Heart left ventricle (tissue), 16 donors: ENCODE results near the gene CENPX. TPM values are rescaled to one million over a fixed set of nuclear protein-coding genes. Genes with fewer than 3 reads are reported as not detected.

Experiments
- ATAC-seq, 4 donors: fragments of 200-7000 bp; cut with Tn5 transposase; one replicate each; pipeline ENCODE4 v1.9.1; 2020 to 2022; ENCODE audit warnings: moderate library complexity in 4 of 4, mild to moderate bottlenecking in 3 of 4, moderate number of reproducible peaks in 1 of 4
- DNase-seq, 5 donors: peaks; one replicate each; pipeline ENCODE4 v3.0.0-alpha.2; 2020
- H3K27ac ChIP-seq, 12 donors: fragments of 200-600 bp; sonication (generic) in 4 of 12; one replicate each; pipeline versions ENCODE4 v1.5.0 to v1.8.0; 2016 to 2022; ENCODE audit warnings: mild to moderate bottlenecking in 2 of 12
- H3K27me3 ChIP-seq, 9 donors: fragments of 200-600 bp; sonication (generic) in 2 of 9; one replicate each; pipeline versions ENCODE4 v1.5.1 to v1.8.0; 2016 to 2022; ENCODE audit warnings: mild to moderate bottlenecking in 3 of 9
- H3K36me3 ChIP-seq, 9 donors: fragments of 200-600 bp; sonication (generic) in 2 of 9; one replicate each; pipeline versions ENCODE4 v1.5.0 to v1.8.0; 2018 to 2022; ENCODE audit warnings: mild to moderate bottlenecking in 2 of 9
- H3K4me1 ChIP-seq, 12 donors: fragments of 200-600 bp; sonication (generic) in 4 of 12; one replicate each; pipeline versions ENCODE4 v1.5.0 to v1.8.0; 2016 to 2022; ENCODE audit warnings: mild to moderate bottlenecking in 3 of 12
- H3K4me3 ChIP-seq, 12 donors: fragments of 200-600 bp; sonication (generic) in 4 of 12; one replicate each; pipeline versions ENCODE4 v1.5.0 to v1.8.0; 2017 to 2022; ENCODE audit warnings: mild to moderate bottlenecking in 9 of 12, moderate library complexity in 4 of 12
- H3K9me3 ChIP-seq, 12 donors: fragments of 200-600 bp; sonication (generic) in 4 of 12; one replicate each; pipeline versions ENCODE4 v1.5.0 to v1.8.0; 2016 to 2022; ENCODE audit warnings: mild to moderate bottlenecking in 1 of 12
- POLR2A ChIP-seq, 2 donors: fragments of 450-650 bp; IDR thresholded peaks; one replicate each; pipeline ENCODE4 v1.6.1; 2017; ENCODE audit warnings: antibody characterized with exemption in 2 of 2, mild to moderate bottlenecking in 2 of 2, moderate library complexity in 2 of 2
- WGBS, 4 donors: extraction: QIAGEN DNeasy Blood & Tissue Kit in 2 of 4; methylation state at CpG; one replicate each; pipeline versions ENCODE4 v1.1.5 to v1.1.7; 2013 to 2018; 5-methylcytosine and 5-hydroxymethylcytosine counted together
- intact Hi-C, 10 donors: fragments of 100-400 bp; cut with DNase I; formaldehyde crosslinking; loops; one replicate each; pipeline versions ENCODE4 v1.11.1 to v1.14.2; 2022
- polyA plus RNA-seq, 2 donors: library from polyadenylated mRNA; stranded (reverse); fragments of 200-250 nt; gene quantifications; one replicate each; pipeline ENCODE4 v1.2.3, GENCODE V29; 2013
- total RNA-seq, 9 donors: library from RNA; depleted of rRNA in 2 of 9; stranded (reverse); fragments of >200 nt in 2 of 9; fragmentation: NEBNext Ultra II Directional in 3 of 9; extraction: Animal tissue kit (Norgen Biotek cat#: 25700) in 3 of 9; gene quantifications; one replicate each; pipeline versions ENCODE4 v1.1.0 to v1.2.4, GENCODE V29; 2016 to 2023
- TF ChIP-seq, protein P1 (sequence below), 12 donors: fragments of 200-600 bp; sonication (generic) in 4 of 12; IDR thresholded peaks; one replicate each; pipeline versions ENCODE4 v1.5.0 to v1.8.0; 2018 to 2022; ENCODE audit warnings: antibody characterized with exemption in 12 of 12, mild to moderate bottlenecking in 5 of 12
- donor health status: ischemic (EF 13 %, LVEDD 7.1; RV severe dilation, severe dysfunction).
- donor health status: healthy with polysubstance abuse.
- donor health status: DM: no; HTN: yes; CAD: no.
- donor health status: DM: no; HTN: no; CAD: no.
- donor health status: ischemic (EF 25% LVEDD 6.9; RV normal size, moderate dysfunction).
- donor health status: ischemic (EF 25% LVEDD 5.7; RV mildly dilated, moderate dysfunction).
- donor health status: healthy.
- donor health status: DM: yes; HTN: yes; CAD: no.
- donor health status: ischemic (EF 35%, LVEDD 5.7; RV mildly dilated, moderate dysfunction).
- donor health status: nonischemic (EF 11% LVEDD 7.7; RV severe dilation, severe dysfunction).
- donor health status: DM: yes; HTN: yes; CAD: no.
- donor health status: PGD.
- donor health status: ischemic (EF 29% LVEDD 5.4; RV normal size, mild dysfunction).
- donor health status: nonischemic (EF 23%, LVEDD 6.1; RV moderate dilation, normal function).

CENPX gene
- total and polyA plus RNA-seq, 11 donors = 16.8 to 126 (median 29.2) TPM

DNA sequence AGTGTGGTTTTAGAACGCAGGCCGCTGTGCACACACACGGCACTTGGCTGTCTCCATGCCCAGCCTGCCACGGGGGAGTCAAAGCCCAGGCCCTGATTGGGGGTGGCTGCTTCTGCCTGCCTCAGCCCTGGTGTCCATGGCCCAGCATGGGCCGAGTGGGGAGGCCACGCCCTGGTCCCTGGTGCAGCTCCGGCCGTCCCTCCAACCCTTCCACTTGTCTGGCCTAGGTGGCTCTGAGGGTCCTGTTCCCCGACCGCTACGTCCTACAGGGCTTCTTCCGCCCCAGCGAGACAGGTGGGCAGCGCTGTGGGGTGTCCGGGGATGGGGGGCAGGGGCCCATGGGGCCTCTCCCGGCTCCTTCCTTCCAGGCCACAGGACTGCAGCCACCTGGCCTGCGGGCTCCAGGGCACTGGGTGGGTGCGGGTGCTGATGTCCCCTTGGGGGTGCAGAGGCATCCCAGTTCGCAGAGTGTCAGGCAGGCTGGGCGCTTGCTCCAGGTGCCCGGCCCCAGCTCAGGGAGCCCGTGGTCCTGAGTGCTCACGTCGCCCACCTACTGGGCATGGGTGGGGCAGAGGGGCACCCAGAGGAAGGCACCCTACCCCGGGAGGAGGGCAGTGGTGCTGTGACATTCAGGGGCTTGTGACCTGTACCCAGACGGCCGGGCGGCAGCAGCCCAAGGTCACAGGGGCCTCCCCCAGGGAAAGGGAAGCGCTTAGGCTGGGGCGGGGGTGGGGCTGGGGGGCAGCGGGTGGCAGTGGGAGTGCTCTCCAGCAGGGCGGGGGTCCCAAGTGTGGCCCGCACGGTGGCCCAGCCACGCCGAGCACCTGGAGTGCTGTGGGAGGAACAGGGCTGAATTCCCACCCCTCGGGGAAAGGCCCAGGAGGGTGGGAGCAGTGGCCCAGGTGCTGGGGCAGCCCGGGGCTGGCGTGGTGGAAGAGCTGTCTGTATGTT, 11.8 kb downstream of the CENPX start:
- WGBS, 4 donors = 88 to 95% (median 93%) methylated on average over 19 to 39 of the region's 39 CpGs
- TF ChIP-seq POLR2A (IDR thresholded peaks at IDR 0.05) = no peak
- TF ChIP-seq, protein P1, sequence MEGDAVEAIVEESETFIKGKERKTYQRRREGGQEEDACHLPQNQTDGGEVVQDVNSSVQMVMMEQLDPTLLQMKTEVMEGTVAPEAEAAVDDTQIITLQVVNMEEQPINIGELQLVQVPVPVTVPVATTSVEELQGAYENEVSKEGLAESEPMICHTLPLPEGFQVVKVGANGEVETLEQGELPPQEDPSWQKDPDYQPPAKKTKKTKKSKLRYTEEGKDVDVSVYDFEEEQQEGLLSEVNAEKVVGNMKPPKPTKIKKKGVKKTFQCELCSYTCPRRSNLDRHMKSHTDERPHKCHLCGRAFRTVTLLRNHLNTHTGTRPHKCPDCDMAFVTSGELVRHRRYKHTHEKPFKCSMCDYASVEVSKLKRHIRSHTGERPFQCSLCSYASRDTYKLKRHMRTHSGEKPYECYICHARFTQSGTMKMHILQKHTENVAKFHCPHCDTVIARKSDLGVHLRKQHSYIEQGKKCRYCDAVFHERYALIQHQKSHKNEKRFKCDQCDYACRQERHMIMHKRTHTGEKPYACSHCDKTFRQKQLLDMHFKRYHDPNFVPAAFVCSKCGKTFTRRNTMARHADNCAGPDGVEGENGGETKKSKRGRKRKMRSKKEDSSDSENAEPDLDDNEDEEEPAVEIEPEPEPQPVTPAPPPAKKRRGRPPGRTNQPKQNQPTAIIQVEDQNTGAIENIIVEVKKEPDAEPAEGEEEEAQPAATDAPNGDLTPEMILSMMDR (IDR thresholded peaks at IDR 0.05) = no peak
- ATAC-seq = no peak
- H3K27me3 ChIP-seq = no peaks in the 10 kb centered on the region
- no peak for DNase-seq
- peaks cover 0 to 62% (median 18%) of the 10 kb centered on the region in 12 donors for H3K4me1 ChIP-seq
- H3K27ac ChIP-seq = no peak overlapping the region
- no peak overlapping the region for H3K4me3 ChIP-seq
- peaks cover 0 to 9% (median 0%) of the 10 kb centered on the region in 9 donors for H3K36me3 ChIP-seq
- intact Hi-C loops = no loop called here
- no peaks in the 10 kb centered on the region for H3K9me3 ChIP-seq

DNA sequence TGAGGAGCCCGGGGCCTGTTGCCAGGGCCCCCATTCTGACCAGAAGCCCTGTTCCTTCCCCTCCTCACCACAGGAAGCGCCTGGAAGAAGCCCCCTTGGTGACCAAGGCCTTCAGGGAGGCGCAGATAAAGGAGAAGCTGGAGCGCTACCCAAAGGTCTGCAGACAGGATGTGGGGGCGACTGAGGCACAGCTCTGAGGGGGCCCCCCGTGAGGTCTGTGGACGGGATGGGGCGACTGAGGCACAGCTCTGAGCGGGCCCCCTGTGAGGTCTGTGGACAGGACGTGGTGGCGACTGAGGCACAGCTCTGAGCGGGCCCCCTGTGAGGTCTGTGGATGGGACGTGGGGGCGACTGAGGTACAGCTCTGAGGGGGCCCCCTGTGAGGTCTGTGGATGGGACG, 13.3 kb downstream of the CENPX start:
- no peaks in the 10 kb centered on the region for H3K9me3 ChIP-seq
- no peaks in the 10 kb centered on the region for H3K27me3 ChIP-seq
- H3K36me3 ChIP-seq = peaks cover 0 to 9% (median 0%) of the 10 kb centered on the region in 9 donors
- DNase-seq (no peak), ATAC-seq (no peak)
- WGBS, 4 donors = 83 to 98% (median 94%) methylated on average over 11 to 15 of the region's 15 CpGs
- H3K4me1 ChIP-seq = peaks cover 0 to 61% (median 18%) of the 10 kb centered on the region in 12 donors
- TF ChIP-seq, protein P1 (IDR thresholded peaks at IDR 0.05) = no peak
- no peak for TF ChIP-seq POLR2A (IDR thresholded peaks at IDR 0.05)
- H3K4me3 ChIP-seq = no peak overlapping the region
- intact Hi-C loops = no loop called here
- H3K27ac ChIP-seq = peak overlapping the region in 2 of 12 donors; percentile 9 to 44

GRCh38 chr17:82008941-82009405, 13.7 kb downstream of the CENPX start:
- intact Hi-C loops = no loop called here
- TF ChIP-seq POLR2A (IDR thresholded peaks at IDR 0.05) = no peak
- TF ChIP-seq, protein P1 (IDR thresholded peaks at IDR 0.05) = no peak
- no peaks in the 10 kb centered on the region for H3K27me3 ChIP-seq
- no peak overlapping the region for H3K4me3 ChIP-seq
- DNase-seq = peak in 3 of 5 donors; percentile 40 to 76 (median 68)
- peaks cover 0 to 9% (median 0%) of the 10 kb centered on the region in 9 donors for H3K36me3 ChIP-seq
- peak in 1 of 4 donors; percentile 6 for ATAC-seq
- peak overlapping the region in 2 of 12 donors; percentile 9 to 44 for H3K27ac ChIP-seq
- 53 to 86% (median 70%) methylated on average over 20 to 28 of the region's 28 CpGs for WGBS, 4 donors
- H3K9me3 ChIP-seq = no peaks in the 10 kb centered on the region
- H3K4me1 ChIP-seq = peaks cover 0 to 57% (median 19%) of the 10 kb centered on the region in 12 donors

GRCh38 chr17:82008258-82008940, 14.3 kb downstream of the CENPX start:
- TF ChIP-seq, protein P1 (IDR thresholded peaks at IDR 0.05) = no peak
- TF ChIP-seq POLR2A (IDR thresholded peaks at IDR 0.05) = no peak
- DNase-seq = no peak
- no peak overlapping the region for H3K4me3 ChIP-seq
- no peaks in the 10 kb centered on the region for H3K27me3 ChIP-seq
- H3K36me3 ChIP-seq = peaks cover 0 to 9% (median 0%) of the 10 kb centered on the region in 9 donors
- peaks cover 0 to 57% (median 22%) of the 10 kb centered on the region in 12 donors for H3K4me1 ChIP-seq
- peak overlapping the region in 1 of 12 donors; percentile 44 for H3K27ac ChIP-seq
- WGBS, 4 donors = 86 to 90% (median 88%) methylated on average over 7 to 26 of the region's 26 CpGs
- H3K9me3 ChIP-seq = no peaks in the 10 kb centered on the region
- ATAC-seq = no peak
- intact Hi-C loops = no loop called here
